ENCODE data around the gene PHF12. TPM values are rescaled to one million over a fixed set of nuclear protein-coding genes. Genes with fewer than 3 reads are reported as not detected.
A peak's percentile ranks its signal among the peaks of the same experiment; 100 is the strongest.

PHF12 gene
- total and polyA plus RNA-seq, 2 of the 8 experiments (the other 6 are each of a cell fraction or from before 2014, with no cell fraction given), result 38.8 to 65.7 TPM

GRCh38 chr17:28900986-28901726 lies 50.2 kb downstream of the PHF12 start:
- CTCF ChIA-PET (ENCODE audit: partially characterized antibody), result interaction anchor here (0.5 to 5.6 kb wide), 18 partner anchors 9 to 254 kb away, joined by 3 to 45 read pairs (median 6); partner anchors contain the start of genes FAM222B, NEK8 and TLCD1
- no peak overlapping the region for H2AK5ac ChIP-seq (ENCODE audit: low read depth, low read length)
- H2AFZ ChIP-seq (ENCODE audit: low read length), result no peak overlapping the region
- 95% methylated on average over 24 of the region's 24 CpGs; no CpG with 5 or more reads in 1 of the 2 experiments for WGBS, 2 experiments (ENCODE audit: extremely low coverage in 1 of 2, insufficient coverage in 1 of 2, insufficient read length in 1 of 2, insufficient replicate concordance in 2 of 2, low coverage in 1 of 2, low lambda C conversion rate in 2 of 2, missing lambda C conversion rate in 1 of 2)
- no peak overlapping the region for H2BK12ac ChIP-seq (ENCODE audit: low read depth, low read length)
- H3K23me2 ChIP-seq (ENCODE audit: low read depth, low read length), result peaks cover 10% of the 10 kb centered on the region; the same call in 1 of the 2 replicates
- H3K27me3 ChIP-seq (replicated peaks in 1 of 4; ENCODE audit: control insufficient read depth in 3 of 4, extremely low read depth in 1 of 4, insufficient read depth in 3 of 4, low read length in 3 of 4), result no peaks in the 10 kb centered on the region
- no peak overlapping the region for H3K18ac ChIP-seq (ENCODE audit: extremely low read depth, low read length)
- H3K9me3 ChIP-seq (ENCODE audit: insufficient read depth in 2 of 2, low read depth in 1 of 2, low read length in 1 of 2), result no peaks in the 10 kb centered on the region
- H2BK120ac ChIP-seq (replicated peaks; ENCODE audit: low read depth, low read length), result no peak overlapping the region
- H3K36me3 ChIP-seq (ENCODE audit: control insufficient read depth in 2 of 4, insufficient read depth in 4 of 4, low read length in 3 of 4), result peaks cover 2 to 7% (median 5%) of the 10 kb centered on the region in 4 experiments; a peak in 5 of 8 replicates
- H3K4me3 ChIP-seq (ENCODE audit: extremely low read depth in 1 of 4, insufficient read depth in 2 of 4, low read depth in 3 of 4, low read length in 4 of 4), result peak overlapping the region in 1 of 4 experiments; percentile 85; a peak in 2 of 8 replicates
- H2BK20ac ChIP-seq (ENCODE audit: low read length), result no peak overlapping the region; the same call in 1 of the 2 replicates
- H3K27ac ChIP-seq (ENCODE audit: low read depth, low read length), result no peak overlapping the region
- H4K5ac ChIP-seq (ENCODE audit: insufficient read length, low read depth, low read length), result no peak overlapping the region
- H3K4ac ChIP-seq (replicated peaks; ENCODE audit: insufficient read length, low read depth, low read length), result no peak overlapping the region
- no peak overlapping the region for H4K8ac ChIP-seq (ENCODE audit: extremely low read depth, insufficient read depth, low read length)
- no peak overlapping the region for H3K23ac ChIP-seq (ENCODE audit: insufficient read length)
- peaks cover 0 to 7% of the 10 kb centered on the region in 2 experiments; a peak in 3 of 4 replicates for H3K79me2 ChIP-seq (ENCODE audit: control insufficient read depth in 1 of 2, insufficient read depth in 2 of 2, low read length in 2 of 2)
- H3K79me1 ChIP-seq (ENCODE audit: low read depth, low read length), result peaks cover 3% of the 10 kb centered on the region; the same call in 1 of the 2 replicates
- DNase-seq (ENCODE audit: low read depth in 1 of 2, low spot score in 2 of 2) (no peak), FAIRE-seq (no peak)
- no peak overlapping the region for H4K91ac ChIP-seq (replicated peaks; ENCODE audit: insufficient read length, low read length)
- peaks cover 0 to 4% of the 10 kb centered on the region in 2 experiments for H4K20me1 ChIP-seq (replicated peaks in 1 of 2; ENCODE audit: control insufficient read depth in 1 of 2, insufficient read depth in 2 of 2, low read length in 2 of 2)
- 0 out of 2 replicates have a peak overlapping the region, but pooled peaks have one; percentile 37 for H2BK15ac ChIP-seq (ENCODE audit: low read length)
- peaks cover 2 to 17% (median 5%) of the 10 kb centered on the region in 4 experiments; a peak in 6 of 7 replicates for H3K4me1 ChIP-seq (replicated peaks in 1 of 4; ENCODE audit: control insufficient read depth in 3 of 4, insufficient read depth in 4 of 4, low read length in 3 of 4)
- H2BK5ac ChIP-seq (ENCODE audit: low read depth, low read length), result no peak overlapping the region; the same call in 1 of the 2 replicates
- POLR2A ChIA-PET (ENCODE audit: partially characterized antibody), result interaction anchor here (0.7 to 7.7 kb wide), 11 partner anchors 11 to 181 kb away, joined by 3 to 71 read pairs (median 6); partner anchors contain the start of genes NEK8, PHF12, RPL23A and TLCD1
- H3K9ac ChIP-seq (replicated peaks in 1 of 4; ENCODE audit: extremely low read depth in 1 of 4, low read depth in 3 of 4, low read length in 3 of 4), result no peak overlapping the region
- no peak overlapping the region for H3K56ac ChIP-seq (replicated peaks; ENCODE audit: insufficient read length, low read depth, low read length)
- no peak overlapping the region for H3K14ac ChIP-seq (ENCODE audit: insufficient read length)
- peak overlapping the region; percentile 70 to 88; a peak in 3 of 4 replicates for H3K4me2 ChIP-seq (ENCODE audit: insufficient read depth in 1 of 2, low read depth in 2 of 2, low read length in 2 of 2)
- TF ChIP-seq GTF2F1 (IDR thresholded peaks at IDR 0.05; ENCODE audit: borderline replicate concordance, low read depth, low read length) (no peak), TAF1 (IDR thresholded peaks at IDR 0.05; ENCODE audit: low read depth, low read length) (no peak), TAF7 (optimal IDR thresholded peaks at IDR 0.05; ENCODE audit: borderline replicate concordance, low read depth, low read length) (no peak), BACH1 (IDR thresholded peaks at IDR 0.05; ENCODE audit: low read length) (no peak), CTCF (IDR thresholded peaks at IDR 0.05; ENCODE audit: control extremely low read depth in 1 of 3, insufficient read depth in 1 of 3, low read depth in 1 of 3, low read length in 3 of 3) (no peak), CHD1 (IDR thresholded peaks at IDR 0.05; ENCODE audit: low read depth, low read length) (no peak), BRCA1 (IDR thresholded peaks at IDR 0.05; ENCODE audit: low read depth, low read length) (no peak), RFX5 (IDR thresholded peaks at IDR 0.05; ENCODE audit: borderline replicate concordance, low read depth, low read length) (no peak), SP4 (IDR thresholded peaks at IDR 0.05; ENCODE audit: low read length) (no peak)
